ENCODE results near the gene AOC3.
"Not testable (repeated sequence)": the region's sequence is repeated elsewhere in the genome, so short reads cannot be mapped to it uniquely, and the experiment has no call there.

AOC3 gene

DNA sequence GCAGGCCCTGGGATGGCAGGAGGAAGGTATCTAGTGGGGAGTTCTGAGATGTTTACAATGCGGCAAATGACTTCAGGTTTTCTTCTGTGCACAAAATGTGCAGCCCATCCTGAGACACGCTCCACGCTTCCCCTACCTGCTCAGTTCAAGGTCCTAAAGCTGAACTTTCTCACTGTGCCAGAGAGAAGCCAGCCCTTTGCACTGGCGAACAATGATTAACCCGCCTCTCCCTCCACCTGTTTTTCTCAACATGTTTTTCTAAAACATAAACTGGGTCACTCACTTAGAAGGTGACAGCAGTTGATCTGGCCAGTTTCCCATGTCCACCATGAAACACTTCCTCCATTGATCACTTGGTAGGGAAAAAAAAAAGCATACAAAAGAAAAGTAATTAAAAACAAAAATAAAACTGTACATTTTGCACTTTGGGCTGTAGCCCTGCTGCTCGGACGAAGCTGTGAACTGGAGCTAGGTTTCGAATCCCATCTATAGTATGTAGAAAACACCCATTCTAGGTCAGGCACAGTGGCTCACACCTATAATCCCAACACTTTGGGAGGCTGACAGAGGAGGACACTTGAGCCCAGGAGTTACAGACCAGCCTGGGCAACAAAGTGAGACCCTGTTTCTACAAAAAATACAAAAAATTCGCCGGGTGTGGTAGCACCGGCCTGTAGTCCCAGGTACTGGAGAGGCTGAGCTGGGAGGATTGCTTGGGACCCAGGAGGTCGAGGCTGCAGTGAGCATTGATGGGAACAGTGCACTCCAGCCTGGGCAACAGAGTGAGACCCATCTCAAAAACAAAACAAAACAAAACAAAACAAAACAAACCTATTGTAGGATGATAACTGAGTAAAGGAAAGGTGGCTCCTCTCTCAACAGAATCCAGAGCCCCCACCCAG lies 43.5 kb downstream of the AOC3 start:
- no peak for DNase-seq

DNA sequence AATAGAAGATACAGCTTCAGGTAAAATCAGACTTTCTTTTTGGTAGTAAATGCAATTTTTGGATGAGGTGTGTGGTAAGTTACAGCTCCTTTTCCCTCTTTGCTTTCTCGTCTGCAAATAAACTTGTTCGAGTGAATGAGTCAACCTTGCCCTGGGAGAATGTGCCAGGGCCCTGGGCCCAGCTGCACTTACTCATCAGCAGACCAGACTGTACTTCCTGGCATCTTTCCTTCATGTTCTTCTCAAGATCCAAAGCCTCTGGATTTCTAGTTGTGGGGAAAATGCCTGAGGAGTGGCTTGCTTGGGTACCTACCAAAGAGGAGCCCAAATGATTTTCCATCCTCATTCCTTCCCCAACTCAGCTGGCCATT lies 44.2 kb downstream of the AOC3 start:
- no peak for DNase-seq

GRCh38 chr17:42898147-42898811 lies 47.3 kb downstream of the AOC3 start:
- DNase-seq = no peak

- DNase-seq = not testable (repeated sequence)
Measured at GRCh38 chr17:42899981-42900380, 49.0 kb downstream of the AOC3 start.

- DNase-seq = no peak
Measured at GRCh38 chr17:42900460-42901331, 49.7 kb downstream of the AOC3 start, which contains the start of gene G6PC1. Gene G6PC1, plus strand, starts transcription at chr17:42900799. Its CDS starts 78 bp downstream, at chr17:42900877.

- DNase-seq = no peak
Measured at GRCh38 chr17:42901535-42902229, 50.7 kb downstream of the AOC3 start.

DNA sequence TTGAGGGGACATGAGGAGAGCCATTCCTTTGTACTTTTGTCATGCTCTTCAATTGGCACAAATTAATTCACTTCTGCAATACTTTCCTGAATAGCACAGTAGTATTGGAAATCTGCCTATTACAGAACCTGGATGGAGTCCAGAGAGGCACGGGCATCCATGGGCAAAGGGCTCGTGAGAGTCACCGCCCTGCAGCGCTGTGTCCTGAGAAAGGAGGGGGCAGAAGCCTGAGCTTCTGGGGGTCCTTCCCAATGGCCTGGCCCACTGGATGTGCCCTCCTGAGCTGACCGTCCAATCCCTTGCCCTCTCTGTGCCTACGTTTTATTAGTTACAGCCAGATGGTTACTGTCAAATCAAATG lies 53.1 kb downstream of the AOC3 start:
- no peak for DNase-seq

DNA sequence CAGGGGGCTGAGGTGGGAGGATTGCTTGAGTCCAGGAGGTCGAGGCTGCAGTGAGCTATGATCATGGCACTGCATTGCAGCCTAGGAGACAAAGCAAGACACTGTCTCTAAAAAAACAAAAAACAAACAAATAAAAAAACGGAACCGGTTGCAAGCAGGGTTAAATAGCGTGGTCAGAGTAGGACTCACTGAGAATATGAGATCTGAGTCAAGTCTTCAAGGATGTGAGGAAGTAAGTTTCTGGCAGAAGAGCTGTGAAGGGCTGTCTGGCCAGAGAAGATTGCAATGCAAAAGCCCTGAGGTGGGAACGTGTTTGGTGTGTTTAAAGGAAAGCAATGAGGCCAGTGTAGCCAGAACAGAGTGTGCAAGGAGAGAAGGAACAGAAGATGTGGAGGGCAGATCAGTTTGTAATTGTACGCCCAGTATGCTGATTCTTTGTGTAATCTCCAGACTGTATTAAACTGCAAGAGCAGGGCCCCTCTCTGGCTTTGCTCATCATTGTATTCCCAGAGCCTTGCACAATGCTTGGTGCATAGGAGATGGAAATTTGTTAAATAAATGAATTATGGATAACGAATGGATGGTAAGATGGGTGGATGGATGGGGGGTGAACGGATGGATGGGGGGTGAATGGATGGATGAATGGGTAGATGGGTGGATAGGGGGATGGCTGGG lies 55.9 kb downstream of the AOC3 start:
- no peak for DNase-seq

All from CD4-positive, alpha-beta T cell treated with Interleukin-12 subunit alpha and Interleukin-12 subunit beta, for 1 hour (primary cell).